IMR-90 (cell line): Measurements from ENCODE around the gene ERVH48-1. TPM values are rescaled to one million over a fixed set of nuclear protein-coding genes. Genes with fewer than 3 reads are reported as not detected.
"Not testable (repeated sequence)": the region's sequence is repeated elsewhere in the genome, so short reads cannot be mapped to it uniquely, and the experiment has no call there.

Experiments
- ATAC-seq: fragments of 200-7000 bp; cut with Tn5 transposase; 2 replicates; pipeline ENCODE4 v1.9.1; 2020; ENCODE audit warnings: low read depth, mild to moderate bottlenecking, moderate library complexity
- BruUV-seq: library from RNA; stranded (reverse); fragments of 400-500 nt; replicated peaks from 2 replicates; lab custom pipeline; 2021; lab: Mats Ljungman, UMichigan
- CTCF ChIA-PET: fragments of 300-600 bp; formaldehyde crosslinking; extraction: SDS; loops from one replicate; lab custom pipeline; 2021; ENCODE audit warnings: antibody characterized with exemption; lab: Yijun Ruan, JAX
- POLR2A ChIA-PET: fragments of 300-600 bp; sonication (Branson Sonifier 250); formaldehyde crosslinking; loops from one replicate; lab custom pipeline; 2022; ENCODE audit warnings: antibody characterized with exemption; ENCODE audit not compliant: unreplicated experiment; lab: Charles Lee
- DNase-seq: peaks from one replicate; pipeline ENCODE4 v3.0.0; 2013
- H2AFZ ChIP-seq: replicated peaks from 2 replicates; pipeline ENCODE3; 2013; ENCODE audit warnings: low read length, mild to moderate bottlenecking; ENCODE audit not compliant: poor library complexity
- H2AK5ac ChIP-seq: 2 replicates; pipeline ENCODE4 v1.6.1; 2013; ENCODE audit warnings: low read depth, low read length, inconsistent platforms
- H2AK9ac ChIP-seq: replicated peaks from 2 replicates; pipeline ENCODE3; 2013; ENCODE audit warnings: mild to moderate bottlenecking, low read depth, low read length, moderate library complexity; ENCODE audit not compliant: poor library complexity
- H2BK120ac ChIP-seq: 2 replicates; pipeline ENCODE4 v1.6.1; 2013; ENCODE audit warnings: low read depth, low read length, inconsistent platforms
- H2BK15ac ChIP-seq: 3 replicates; pipeline ENCODE4 v1.6.1; 2013; ENCODE audit warnings: low read depth, low read length, inconsistent platforms
- H2BK20ac ChIP-seq: 2 replicates; pipeline ENCODE4 v1.6.1; 2013; ENCODE audit warnings: low read depth, mild to moderate bottlenecking, inconsistent platforms, low read length, moderate library complexity
- H2BK5ac ChIP-seq: 2 replicates; pipeline ENCODE4 v1.6.1; 2013; ENCODE audit warnings: mild to moderate bottlenecking, low read depth, low read length, inconsistent platforms; ENCODE audit not compliant: poor library complexity, severe bottlenecking
- H3K14ac ChIP-seq: replicated peaks from 2 replicates; pipeline ENCODE4 v1.6.1; 2013; ENCODE audit warnings: low read depth, low read length, inconsistent platforms
- H3K18ac ChIP-seq: 2 replicates; pipeline ENCODE4 v1.6.1; 2013; ENCODE audit warnings: low read depth, low read length, control low read depth
- H3K23ac ChIP-seq: 2 replicates; pipeline ENCODE4 v1.6.1; 2013; ENCODE audit warnings: low read depth, low read length, inconsistent platforms
- H3K27ac ChIP-seq: 2 replicates; pipeline ENCODE4 v1.5.1; 2013; ENCODE audit warnings: mild to moderate bottlenecking, control low read depth, low read length; ENCODE audit not compliant: insufficient read depth
- H3K27me3 ChIP-seq: 2 replicates; pipeline ENCODE4 v1.6.1; 2013; ENCODE audit warnings: low read length; ENCODE audit not compliant: control insufficient read depth, insufficient read depth
- H3K36me3 ChIP-seq: 2 replicates; pipeline ENCODE4 v1.6.1; 2013; ENCODE audit warnings: low read length, mixed read lengths; ENCODE audit not compliant: control insufficient read depth, insufficient read depth
- H3K4ac ChIP-seq: 2 replicates; pipeline ENCODE4 v1.6.1; 2013; ENCODE audit warnings: low read depth, low read length, inconsistent platforms
- H3K4me1 ChIP-seq: 2 replicates; pipeline ENCODE4 v1.6.1; 2013; ENCODE audit warnings: low read length, mixed read lengths; ENCODE audit not compliant: control insufficient read depth, insufficient read depth
- H3K4me2 ChIP-seq: 2 replicates; pipeline ENCODE4 v1.6.1; 2013; ENCODE audit warnings: low read depth, mild to moderate bottlenecking, control low read depth, low read length, moderate library complexity
- H3K4me3 ChIP-seq: 2 replicates; pipeline ENCODE4 v1.5.1; 2013; ENCODE audit warnings: low read depth, mild to moderate bottlenecking, control low read depth, low read length, moderate library complexity; ENCODE audit not compliant: insufficient read depth
- H3K56ac ChIP-seq: 2 replicates; pipeline ENCODE4 v1.6.1; 2013; ENCODE audit warnings: low read length, inconsistent platforms; ENCODE audit not compliant: insufficient read depth; ENCODE audit errors: extremely low read depth
- H3K79me1 ChIP-seq, 2 experiments: 2 replicates each; pipeline ENCODE4 v1.6.1; 2013; ENCODE audit warnings: low read length in 2 of 2, inconsistent platforms in 1 of 2, low read depth in 1 of 2
- H3K9ac ChIP-seq: 2 replicates; pipeline ENCODE4 v1.6.1; 2013; ENCODE audit warnings: low read depth, low read length, control low read depth
- H3K9me1 ChIP-seq: 2 replicates; pipeline ENCODE4 v1.6.1; 2013; ENCODE audit warnings: low read length, inconsistent platforms; ENCODE audit not compliant: insufficient read depth
- H3K9me3 ChIP-seq: 2 replicates; pipeline ENCODE4 v1.6.1; 2013; ENCODE audit warnings: low read length; ENCODE audit not compliant: control insufficient read depth, insufficient read depth
- H4K20me1 ChIP-seq: 2 replicates; pipeline ENCODE4 v1.6.1; 2013; ENCODE audit warnings: low read length, inconsistent platforms; ENCODE audit not compliant: insufficient read depth
- H4K5ac ChIP-seq: 2 replicates; pipeline ENCODE4 v1.6.1; 2013; ENCODE audit warnings: mild to moderate bottlenecking, low read depth, low read length, control low read depth
- H4K8ac ChIP-seq, 2 experiments: 2 replicates each; pipeline ENCODE4 v1.6.1; 2013; ENCODE audit warnings: low read depth in 2 of 2, low read length in 2 of 2, control low read depth in 1 of 2, inconsistent platforms in 1 of 2
- H4K91ac ChIP-seq: 2 replicates; pipeline ENCODE4 v1.6.1; 2013; ENCODE audit warnings: low read depth, low read length, inconsistent platforms; ENCODE audit not compliant: insufficient read depth
- NFE2L2 ChIP-seq: fragments of 150-350 bp; IDR thresholded peaks from 2 replicates; pipeline ENCODE4 v1.6.1; 2016; ENCODE audit warnings: low read depth, mild to moderate bottlenecking, low read length
- USF2 ChIP-seq: fragments of 150-350 bp; IDR thresholded peaks from 2 replicates; pipeline ENCODE4 v1.6.1; 2017; ENCODE audit warnings: mild to moderate bottlenecking, antibody characterized with exemption, low read length, low read depth
- WGBS, 2 experiments: methylation state at CpG; one replicate each; pipeline versions ENCODE4 v1.1.5 to v1.1.7; 2013; ENCODE audit warnings: missing lambda C conversion rate in 2 of 2; ENCODE audit not compliant: insufficient read length in 1 of 2; ENCODE audit errors: extremely low coverage in 2 of 2; 5-methylcytosine and 5-hydroxymethylcytosine counted together
- dilution Hi-C: fragments of 300-500 bp; cut with HindIII; formaldehyde crosslinking; loops from one replicate; pipeline ENCODE4 v1.14.3; 2018; ENCODE audit warnings: low sequenced_read_pairs; ENCODE audit not compliant: unreplicated experiment
- in situ Hi-C: fragments of 300-500 bp; cut with MboI; formaldehyde crosslinking; loops from 3 replicates; pipeline ENCODE4 v1.14.3; 2019; ENCODE audit warnings: low sequenced_read_pairs, inconsistent platforms, mixed read lengths
- intact Hi-C: fragments of 100-400 bp; cut with micrococcal nuclease; formaldehyde crosslinking; loops from 2 replicates; pipeline ENCODE4 v1.10.0; 2022
- polyA plus RNA-seq, 3 experiments: library from polyadenylated mRNA; depleted of rRNA; stranded (reverse); fragments of >200 nt; gene quantifications; 2 replicates each; pipeline ENCODE4 v1.2.3, GENCODE V29; 2012; ENCODE audit warnings: low replicate concordance in 1 of 3
- total RNA-seq: library from RNA; depleted of rRNA; stranded (reverse); fragments of >200 nt; gene quantifications from 2 replicates; pipeline ENCODE4 v1.2.3, GENCODE V29; 2012

ERVH48-1 gene
- total and polyA plus RNA-seq, 2 of the 4 experiments (the other 2 are of a cell fraction), result under 0.01 TPM; not detected in 1

GRCh38 chr21:42939582-42940413 lies 14.4 kb upstream of the ERVH48-1 start (continued):
- TF ChIP-seq USF2 (no peak), NFE2L2 (peak; percentile 53; the same call in 1 of the 2 replicates)

DNA sequence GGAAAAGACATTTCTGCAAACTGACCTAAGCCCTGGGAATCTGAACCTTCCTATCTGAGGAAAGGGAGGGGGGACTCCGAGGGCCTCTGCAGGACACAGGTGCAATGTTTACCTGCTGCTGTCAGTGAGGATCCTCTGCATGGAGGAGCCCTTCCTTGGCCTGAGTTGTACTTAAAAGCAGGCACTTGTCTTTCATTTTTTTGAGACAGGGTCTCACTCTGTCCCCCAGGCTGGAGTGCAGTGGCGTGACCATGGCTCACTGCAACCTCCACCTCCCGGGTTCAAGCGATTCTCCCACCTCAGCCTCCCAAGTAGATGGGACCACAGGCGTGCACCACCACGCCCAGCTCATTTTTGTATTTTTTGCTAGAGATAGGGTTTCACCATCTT lies 13.2 kb upstream of the ERVH48-1 start:
- H3K4me1 ChIP-seq, H3K9ac ChIP-seq, H3K56ac ChIP-seq, H3K36me3 ChIP-seq, CTCF ChIA-PET, in situ Hi-C loops, H2AK9ac ChIP-seq, H3K79me1 ChIP-seq, DNase-seq, H3K4me3 ChIP-seq, H4K91ac ChIP-seq, H2BK15ac ChIP-seq, H3K14ac ChIP-seq, H4K20me1 ChIP-seq, POLR2A ChIA-PET, H4K8ac ChIP-seq, H2BK120ac ChIP-seq, H4K5ac ChIP-seq, H3K23ac ChIP-seq, H2BK20ac ChIP-seq, intact Hi-C loops, H3K9me1 ChIP-seq, H3K27me3 ChIP-seq, H2AFZ ChIP-seq, H3K27ac ChIP-seq, BruUV-seq, dilution Hi-C loops, ATAC-seq, H3K9me3 ChIP-seq, H3K4me2 ChIP-seq: not testable (repeated sequence)
- Histone ChIP-seq H2BK5ac (peak overlapping the region; percentile 24), H2AK5ac (peak overlapping the region; percentile 62; the same call in 1 of the 2 replicates), H3K18ac (peak overlapping the region; percentile 31; the same call in 1 of the 2 replicates), H3K4ac (0 out of 2 replicates have a peak overlapping the region, but pooled peaks have one; percentile 32)
- 60% methylated on average over 1 of the region's 6 CpGs; no CpG with 5 or more reads in 1 of the 2 experiments for WGBS, 2 experiments
